HG02884 (cell line): ENCODE results near the gene ITPRIP.

Experiments
- ATAC-seq: cut with Tn5 transposase; IDR thresholded peaks from one replicate; pipeline ENCODE4 v1.9.1; 2021; ENCODE audit warnings: mild to moderate bottlenecking, moderate library complexity; ENCODE audit not compliant: unreplicated experiment

The ITPRIP gene

DNA sequence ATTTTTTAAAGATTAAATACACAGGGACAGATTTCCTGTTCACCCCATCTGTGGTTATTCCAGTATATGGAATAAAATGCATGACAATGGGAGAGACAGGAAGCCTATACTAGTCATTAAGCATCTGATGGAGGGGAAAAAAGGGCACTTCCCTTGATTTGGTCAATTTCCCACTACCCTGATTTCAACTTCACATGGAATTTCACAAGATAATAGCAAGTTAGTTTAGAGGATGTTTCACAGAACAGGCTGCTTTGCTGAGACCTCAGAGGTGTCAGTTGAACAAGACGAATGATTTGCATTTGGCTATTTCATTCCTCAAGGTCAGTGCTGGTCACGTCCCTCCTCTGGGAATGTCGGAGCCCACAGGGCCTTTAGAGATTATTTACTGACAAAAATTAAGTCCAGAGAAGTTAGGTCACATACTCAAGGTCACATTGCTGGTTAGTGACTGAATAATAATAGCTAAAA, 4.7 kb upstream of the ITPRIP start:
- no peak for ATAC-seq

DNA sequence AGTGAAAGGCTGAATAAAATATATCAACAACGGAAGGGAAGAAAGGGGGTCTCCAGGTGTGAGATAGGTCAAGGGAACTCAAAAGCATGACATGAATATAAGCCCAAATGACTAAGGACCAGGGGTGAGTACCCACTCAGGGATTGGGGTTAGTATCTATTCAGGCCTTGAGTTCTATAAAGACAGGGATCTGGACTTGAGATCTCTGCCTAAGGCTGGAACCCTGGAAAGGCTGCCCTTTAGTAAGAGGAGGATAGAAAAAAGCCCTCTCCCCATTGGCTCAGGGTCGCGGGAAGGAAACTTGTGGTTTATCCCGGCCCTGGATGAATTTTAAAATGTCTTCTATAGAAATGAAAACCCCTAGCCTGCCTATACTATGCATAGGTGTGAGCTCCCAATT, 2.4 kb upstream of the ITPRIP start:
- no peak for ATAC-seq

- no peak for ATAC-seq
Observed at GRCh38 chr10:104340111-104340526, 1.9 kb upstream of the ITPRIP start.

DNA sequence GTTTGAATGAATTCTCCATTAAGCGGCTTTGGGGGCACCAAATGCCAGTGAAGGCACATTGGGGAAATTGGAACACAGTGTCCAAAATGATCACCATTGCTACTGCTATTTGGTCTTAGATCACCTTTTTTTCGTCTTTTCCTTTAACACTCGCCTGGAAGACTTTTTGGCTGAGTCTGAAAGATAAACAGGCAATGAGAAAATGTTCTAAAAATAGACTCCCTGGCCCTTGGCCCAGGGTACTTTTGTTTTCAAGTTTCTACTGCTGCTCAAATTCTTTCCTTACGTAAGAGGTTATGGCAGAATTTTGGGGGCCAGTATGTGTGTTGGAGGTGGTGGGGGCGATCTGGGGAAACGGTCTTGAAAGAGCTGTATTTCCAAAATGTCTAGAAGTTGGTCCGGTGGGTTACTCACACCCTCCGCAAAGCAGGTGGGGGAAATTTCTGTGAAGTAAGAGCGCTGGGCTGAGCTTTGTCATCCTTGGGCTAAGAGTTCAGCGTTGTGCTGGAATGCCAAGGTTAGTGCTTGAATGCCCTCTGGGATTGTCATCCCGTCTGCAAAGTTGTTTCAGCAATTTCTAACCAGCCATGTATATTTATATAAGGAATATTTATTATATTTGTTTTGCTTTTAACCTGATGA, 1.3 kb upstream of the ITPRIP start:
- no peak for ATAC-seq

DNA sequence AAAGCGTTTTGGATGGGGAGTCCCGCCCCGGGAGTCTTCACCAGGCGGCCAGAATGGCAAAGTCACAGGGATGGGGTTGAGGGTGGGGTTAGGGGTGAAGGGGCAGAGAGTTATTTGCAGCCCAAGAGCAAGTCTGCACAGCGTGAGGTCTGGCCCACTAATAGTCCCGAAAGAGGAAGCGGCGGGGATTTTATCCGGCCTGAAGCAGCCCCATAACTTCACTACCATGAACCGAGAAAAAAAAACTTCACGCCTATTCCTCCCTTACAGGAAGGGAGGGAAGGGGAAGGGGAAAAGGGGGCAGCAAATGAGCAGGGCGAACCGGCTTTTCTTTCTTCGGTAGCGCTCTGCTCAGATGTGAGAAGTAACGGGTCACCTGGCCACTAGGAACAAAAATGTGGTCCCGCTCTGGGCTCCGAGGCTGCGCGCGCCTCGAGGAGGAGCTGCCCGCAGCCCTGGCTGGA, 712 bp downstream of the ITPRIP start:
- peak; percentile 37 for ATAC-seq

DNA sequence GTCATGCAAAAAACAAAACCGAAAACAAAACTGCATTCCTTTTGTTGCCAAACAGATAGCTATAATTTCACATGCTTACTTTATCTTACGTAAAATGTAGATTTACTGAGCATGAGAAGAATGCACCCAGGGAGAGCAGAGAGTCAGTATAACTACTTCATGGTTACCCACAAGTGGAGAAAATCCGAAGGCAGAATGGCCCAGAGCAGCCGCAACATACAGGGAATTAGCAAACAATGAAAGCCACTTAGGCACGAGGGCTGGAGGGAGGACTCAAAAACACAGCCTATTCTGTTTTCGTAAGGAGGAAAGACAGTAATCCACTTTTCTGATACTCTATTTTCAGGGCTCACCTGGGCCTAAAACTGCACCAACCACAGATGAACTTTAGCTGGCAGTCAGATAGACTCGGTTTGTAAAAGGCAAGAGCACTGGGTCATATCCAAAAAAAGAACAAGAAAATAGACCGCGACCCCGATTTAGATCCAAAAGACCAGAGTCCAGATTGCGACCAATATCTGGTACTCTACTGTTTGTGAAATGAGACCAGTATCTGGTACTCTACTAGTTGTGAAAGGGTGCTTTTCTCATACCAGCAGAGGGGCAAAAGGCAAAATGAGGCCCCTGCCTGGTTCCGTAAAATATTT, 1.3 kb downstream of the ITPRIP start:
- no peak for ATAC-seq

DNA sequence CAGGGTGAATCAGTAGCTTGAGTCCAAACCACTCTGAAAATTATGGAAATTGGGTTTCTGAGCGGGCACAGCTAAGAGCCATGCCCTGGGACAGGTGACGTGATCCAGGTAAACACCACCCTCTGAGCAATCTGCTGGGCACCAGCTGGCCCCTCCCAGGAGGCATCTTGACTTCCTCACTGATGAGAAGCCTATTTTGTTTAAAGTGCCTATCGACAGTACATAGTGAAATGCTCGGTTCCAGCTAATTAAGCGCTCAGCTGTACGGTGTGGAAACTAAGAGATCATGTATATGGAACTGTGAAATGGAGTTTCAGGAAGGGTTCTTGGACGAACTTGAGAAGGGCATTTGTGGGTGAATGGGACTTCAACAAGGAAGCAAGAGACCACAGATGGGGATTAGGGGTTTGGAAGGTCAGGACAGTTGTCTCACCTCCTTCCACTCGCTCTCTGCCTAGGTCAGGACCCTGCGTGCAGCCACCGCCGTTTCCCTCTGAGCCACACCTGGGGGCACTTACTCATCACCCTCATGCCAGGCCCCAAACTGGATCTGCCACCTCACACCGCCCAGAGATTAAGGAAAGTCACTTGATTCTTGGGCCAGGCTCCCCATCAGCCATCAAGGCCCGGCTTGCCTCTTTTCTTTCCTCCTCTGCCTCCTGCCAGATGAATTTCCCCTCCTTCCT, 3.2 kb downstream of the ITPRIP start:
- ATAC-seq = no peak

GRCh38 chr10:104334561-104334960, 3.7 kb downstream of the ITPRIP start:
- no peak for ATAC-seq

DNA sequence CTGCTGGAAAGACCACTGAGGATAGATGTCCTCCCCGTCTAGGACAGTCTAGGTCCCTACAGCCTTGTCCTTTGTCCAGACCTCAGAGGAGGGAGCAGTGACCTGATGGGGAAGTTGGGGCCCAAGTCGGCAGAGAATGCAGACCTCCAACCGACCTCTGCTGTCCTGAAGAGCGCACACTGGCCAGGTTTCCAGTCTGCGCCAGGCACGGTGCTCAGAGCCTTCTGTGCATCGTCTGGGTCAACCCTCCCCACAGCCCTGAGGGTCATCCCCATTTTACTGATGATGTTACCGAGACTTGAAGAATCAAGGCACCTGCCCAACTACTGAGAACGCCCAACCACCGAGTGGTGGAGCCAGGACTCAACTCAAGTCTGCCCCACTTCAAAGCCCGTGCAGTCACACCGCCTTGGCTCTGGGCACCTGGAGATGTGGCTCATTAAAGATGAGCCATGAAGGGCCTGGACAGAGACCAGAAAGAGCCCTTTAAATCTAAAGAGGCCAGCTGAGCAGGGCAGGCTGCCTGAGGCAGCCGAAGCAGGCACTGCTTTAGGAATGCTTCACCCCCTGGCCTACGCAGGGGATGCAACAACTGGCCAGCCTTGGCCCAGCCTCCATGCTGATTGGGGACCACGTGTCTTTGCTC, 4.4 kb downstream of the ITPRIP start:
- ATAC-seq = no peak

- no peak for ATAC-seq
Observed at GRCh38 chr10:104333032-104333727, 5.1 kb downstream of the ITPRIP start.

- no peak for ATAC-seq
Observed at GRCh38 chr10:104332243-104333031, 5.8 kb downstream of the ITPRIP start.

GRCh38 chr10:104331208-104331838, 6.9 kb downstream of the ITPRIP start:
- ATAC-seq = no peak

DNA sequence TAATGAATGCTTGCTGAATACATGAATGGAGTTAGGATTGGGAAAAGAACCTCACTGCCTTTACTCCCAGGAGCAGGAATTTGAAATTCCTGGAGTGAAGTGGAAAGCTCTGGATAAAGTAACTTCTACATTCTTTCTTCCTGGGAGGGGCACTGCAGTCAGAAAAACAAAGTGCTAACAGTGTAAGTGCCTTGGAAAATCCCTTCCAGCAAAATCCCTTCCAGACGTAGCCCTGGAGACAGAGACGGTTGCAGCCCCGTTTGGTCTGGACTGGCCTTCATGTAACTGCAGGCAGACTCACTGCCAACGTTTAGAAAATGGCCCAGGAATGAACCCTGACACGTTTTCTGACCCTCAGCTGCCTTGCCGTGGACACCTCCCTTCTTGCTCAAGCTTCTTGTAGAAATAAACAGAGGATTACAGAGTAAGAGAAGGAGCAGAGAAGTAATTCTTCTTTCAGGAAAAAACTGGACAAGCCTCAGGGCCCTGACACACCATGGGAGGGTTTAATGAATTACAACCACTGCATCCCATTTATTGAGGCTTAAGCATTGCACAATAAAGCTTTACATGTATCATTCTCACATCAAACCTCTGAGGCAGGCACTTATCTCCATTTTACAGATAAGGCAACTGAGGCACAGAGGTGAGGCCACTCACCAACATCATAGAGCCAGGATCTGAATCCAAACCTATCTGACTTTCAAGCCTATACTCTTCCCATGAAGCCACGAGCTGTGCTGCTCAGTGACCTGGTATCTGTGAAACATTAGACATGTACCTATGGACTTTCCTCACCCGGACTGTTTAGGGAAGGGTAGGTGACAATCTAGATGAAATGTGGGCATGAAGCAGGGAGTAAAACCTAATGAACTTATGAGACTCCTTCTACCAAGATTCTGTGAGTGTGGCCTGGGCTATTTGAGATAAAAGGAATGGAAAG, 7.8 kb downstream of the ITPRIP start:
- no peak for ATAC-seq

DNA sequence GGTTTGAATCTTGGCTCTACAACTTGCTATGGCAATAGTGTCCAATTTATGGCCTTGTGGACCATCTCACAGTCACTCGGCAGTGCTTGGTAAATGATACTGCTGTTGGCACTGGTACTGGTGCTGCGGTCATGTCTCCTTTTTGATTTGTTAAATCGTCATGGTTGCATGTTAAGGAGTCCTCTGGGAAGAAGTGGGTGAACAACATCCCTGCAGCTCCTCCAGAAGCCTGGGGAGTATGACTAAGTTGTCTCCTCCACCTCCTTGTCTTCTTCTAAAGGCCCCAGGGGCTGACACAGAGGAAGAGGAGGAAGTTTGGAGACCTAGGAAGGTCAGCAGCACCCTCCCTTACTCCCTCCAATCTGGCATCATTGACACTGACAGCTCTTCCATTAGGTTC, 8.5 kb downstream of the ITPRIP start:
- no peak for ATAC-seq

DNA sequence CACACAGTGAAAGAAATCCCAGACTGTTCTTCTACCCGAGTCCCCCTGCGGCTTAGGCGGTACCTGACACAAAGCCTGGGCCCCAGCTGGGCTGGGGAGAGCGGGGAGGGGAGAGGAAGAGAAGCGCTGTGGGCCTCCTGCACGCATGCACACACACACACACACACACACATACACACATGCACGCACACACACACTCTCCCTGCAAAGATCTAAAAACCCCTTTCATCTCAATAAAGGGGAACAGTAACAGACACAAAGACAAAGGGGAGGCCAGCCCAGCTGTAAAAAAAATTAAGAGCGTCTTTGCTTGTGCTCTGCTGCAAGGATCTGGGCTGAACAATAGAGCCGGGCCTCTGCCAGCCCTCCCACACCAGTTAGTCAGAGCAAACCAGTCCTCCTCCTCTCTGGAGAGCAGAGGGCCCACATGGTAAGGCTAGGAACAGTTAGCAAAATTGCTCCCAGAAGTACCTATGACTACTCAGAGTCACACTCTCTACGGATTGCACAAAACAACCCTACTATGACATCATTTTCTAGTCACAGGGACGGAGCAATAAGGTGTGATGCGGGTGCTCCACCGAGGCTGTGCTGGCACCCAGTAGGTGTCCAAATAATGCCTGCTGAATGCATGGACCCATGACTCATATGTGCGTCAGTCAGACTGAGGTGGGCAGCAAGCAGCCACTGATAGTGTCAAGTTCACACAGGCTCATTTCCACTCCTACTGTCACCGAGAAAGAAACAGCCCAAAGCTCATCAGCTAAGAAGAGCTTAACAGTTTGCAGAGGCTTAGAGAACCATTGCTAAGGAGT, 9.2 kb downstream of the ITPRIP start:
- peak; percentile 55 for ATAC-seq

DNA sequence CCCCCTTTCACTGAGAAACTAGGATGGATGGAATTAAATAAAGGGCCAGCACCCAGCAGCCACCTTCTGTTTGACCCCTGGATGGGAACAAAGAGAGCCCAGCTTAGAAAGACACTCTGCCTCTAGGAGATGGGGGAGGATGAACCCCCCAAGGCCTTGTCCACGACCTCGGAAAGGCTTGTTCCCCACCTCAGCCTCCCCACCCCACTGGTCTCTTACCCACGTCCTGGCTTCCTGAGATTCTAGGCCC, 9.7 kb downstream of the ITPRIP start:
- ATAC-seq = no peak

DNA sequence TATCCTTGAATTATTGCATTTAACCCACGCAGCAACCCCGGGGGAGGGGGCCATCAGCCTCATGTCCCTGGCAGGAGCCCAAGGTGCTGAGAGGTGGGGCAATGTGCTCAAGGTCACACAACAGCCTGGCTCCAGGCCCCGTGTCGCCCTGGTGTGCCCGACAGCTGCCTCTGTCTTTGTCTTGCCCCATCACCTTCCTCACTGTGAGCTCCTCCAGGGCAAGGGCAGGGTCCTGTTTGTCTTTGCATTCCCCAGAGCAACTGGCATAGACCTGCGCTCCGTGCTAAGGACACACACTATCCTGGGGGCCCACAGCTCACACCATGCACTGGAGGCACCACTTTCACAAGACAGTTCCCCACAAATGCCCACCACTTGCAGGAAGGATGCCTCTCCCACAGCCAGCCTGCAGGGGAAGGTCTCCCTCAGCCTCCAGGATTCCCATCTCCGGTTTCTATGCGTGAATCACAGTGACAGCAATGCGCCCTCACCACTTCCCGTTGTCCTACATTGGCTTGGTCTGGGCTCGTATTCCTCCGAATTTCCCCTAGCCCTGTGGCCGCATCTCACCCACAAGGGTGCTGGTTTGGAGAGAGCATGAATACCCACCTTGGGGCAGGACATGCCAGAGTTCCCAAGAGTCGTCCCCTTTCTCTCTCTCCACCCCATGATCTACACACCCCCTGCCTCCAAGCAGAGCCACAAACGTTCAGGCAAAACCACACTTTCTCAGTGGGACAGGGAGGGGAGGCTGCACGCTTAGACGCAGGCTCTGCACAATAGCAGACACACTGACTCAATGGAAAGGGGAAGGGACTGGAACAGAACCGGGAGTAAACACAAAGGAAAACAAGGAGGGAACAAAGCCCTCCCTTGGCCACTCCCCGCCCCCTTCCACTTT, 10.3 kb downstream of the ITPRIP start:
- no peak for ATAC-seq
